ENCODE results near the gene JAGN1. TPM values are rescaled to one million over a fixed set of nuclear protein-coding genes. Genes with fewer than 3 reads are reported as not detected.
"Not testable (repeated sequence)": the region's sequence is repeated elsewhere in the genome, so short reads cannot be mapped to it uniquely, and the experiment has no call there.

JAGN1 gene
- total RNA-seq, 1 experiment from 2014 or later = 49.7 TPM

GRCh38 chr3:9846231-9846630 is 44.2 kb upstream of the JAGN1 start:
- ChIA-PET POLR2A (interaction anchor here (0.6 to 3.3 kb wide), 5 partner anchors 35 to 109 kb away, joined by 3 to 14 read pairs (median 4); partner anchors contain the start of gene CRELD1), CTCF (interaction anchor here (0.6 to 2.9 kb wide), 6 partner anchors 38 to 118 kb away, joined by 3 to 21 read pairs (median 3); partner anchors contain the start of gene CRELD1)
- Mint-ChIP-seq H3K27ac (ENCODE audit: low read depth, unreplicated experiment) (no peak overlapping the region), H3K9me3 (ENCODE audit: unreplicated experiment) (no peaks in the 10 kb centered on the region), H3K27me3 (ENCODE audit: insufficient read depth, unreplicated experiment) (no peaks in the 10 kb centered on the region), H3K4me1 (ENCODE audit: insufficient read depth, unreplicated experiment) (peaks cover 22% of the 10 kb centered on the region), H3K4me3 (ENCODE audit: unreplicated experiment) (no peak overlapping the region), H3K36me3 (ENCODE audit: insufficient read depth, unreplicated experiment) (peaks cover 19% of the 10 kb centered on the region)
- no TSS peak for BruUV-seq (replicated peaks)
- no peak for TF ChIP-seq CTCF (IDR thresholded peaks at IDR 0.05; ENCODE audit: unreplicated experiment)
- intact Hi-C loops (cut with micrococcal nuclease) = loop anchor here (10.0 kb wide), 1 partner anchor 439 kb away; no protein-coding TSS in a partner anchor
- no peak for DNase-seq (ENCODE audit: unreplicated experiment)

GRCh38 chr3:9846931-9847488 is 43.4 kb upstream of the JAGN1 start:
- H3K4me1 Mint-ChIP-seq (ENCODE audit: insufficient read depth, unreplicated experiment) = peaks cover 29% of the 10 kb centered on the region
- no peak overlapping the region for H3K4me3 Mint-ChIP-seq (ENCODE audit: unreplicated experiment)
- H3K27ac Mint-ChIP-seq (ENCODE audit: low read depth, unreplicated experiment) = no peak overlapping the region
- peaks cover 11% of the 10 kb centered on the region for H3K36me3 Mint-ChIP-seq (ENCODE audit: insufficient read depth, unreplicated experiment)
- BruUV-seq (replicated peaks) = no TSS peak
- CTCF ChIA-PET = interaction anchor here (0.6 to 2.9 kb wide), 6 partner anchors 37 to 117 kb away, joined by 3 to 21 read pairs (median 3); partner anchors contain the start of gene CRELD1
- H3K9me3 Mint-ChIP-seq (ENCODE audit: unreplicated experiment) = no peaks in the 10 kb centered on the region
- no peak for TF ChIP-seq CTCF (IDR thresholded peaks at IDR 0.05; ENCODE audit: unreplicated experiment)
- POLR2A ChIA-PET = interaction anchor here (0.6 to 1.2 kb wide), 3 partner anchors 34 to 108 kb away, joined by 3 to 5 read pairs (median 4); no protein-coding TSS in a partner anchor
- no peak for DNase-seq (ENCODE audit: unreplicated experiment)
- intact Hi-C loops (cut with micrococcal nuclease) = loop anchor here (10.0 kb wide), 1 partner anchor 438 kb away; no protein-coding TSS in a partner anchor
- no peaks in the 10 kb centered on the region for H3K27me3 Mint-ChIP-seq (ENCODE audit: insufficient read depth, unreplicated experiment)

- not testable (repeated sequence) for H3K27ac Mint-ChIP-seq (ENCODE audit: low read depth, unreplicated experiment); H3K4me3 Mint-ChIP-seq (ENCODE audit: unreplicated experiment); H3K27me3 Mint-ChIP-seq (ENCODE audit: insufficient read depth, unreplicated experiment); BruUV-seq (replicated peaks); H3K36me3 Mint-ChIP-seq (ENCODE audit: insufficient read depth, unreplicated experiment); DNase-seq (ENCODE audit: unreplicated experiment); H3K9me3 Mint-ChIP-seq (ENCODE audit: unreplicated experiment)
- H3K4me1 Mint-ChIP-seq (ENCODE audit: insufficient read depth, unreplicated experiment) = peaks cover 31% of the 10 kb centered on the region
- intact Hi-C loops (cut with micrococcal nuclease) = loop anchor here (1.0 to 10.0 kb wide), 3 partner anchors 49 to 437 kb away; partner anchors contain the start of gene IL17RC
- ChIA-PET CTCF (interaction anchor here (0.6 to 4.5 kb wide), 8 partner anchors 44 to 366 kb away, joined by 3 to 31 read pairs (median 6); partner anchors contain the start of gene IL17RE), POLR2A (interaction anchor here (1.3 to 2.1 kb wide), 6 partner anchors 36 to 99 kb away, joined by 3 to 12 read pairs (median 7); partner anchors contain the start of gene CRELD1)
Measured at GRCh38 chr3:9847870-9848269, 42.5 kb upstream of the JAGN1 start.

GRCh38 chr3:9848860-9849259 is 41.5 kb upstream of the JAGN1 start:
- H3K36me3 Mint-ChIP-seq (ENCODE audit: insufficient read depth, unreplicated experiment); H3K4me3 Mint-ChIP-seq (ENCODE audit: unreplicated experiment); BruUV-seq (replicated peaks); H3K9me3 Mint-ChIP-seq (ENCODE audit: unreplicated experiment); H3K27me3 Mint-ChIP-seq (ENCODE audit: insufficient read depth, unreplicated experiment): not testable (repeated sequence)
- Mint-ChIP-seq H3K27ac (ENCODE audit: low read depth, unreplicated experiment) (peak overlapping the region; percentile 33), H3K4me1 (ENCODE audit: insufficient read depth, unreplicated experiment) (peaks cover 35% of the 10 kb centered on the region)
- ChIA-PET POLR2A (interaction anchor here (1.0 to 2.1 kb wide), 10 partner anchors 17 to 98 kb away, joined by 3 to 12 read pairs (median 6); partner anchors contain the start of genes CRELD1 and IL17RE), CTCF (interaction anchor here (0.6 to 4.5 kb wide), 16 partner anchors 16 to 178 kb away, joined by 3 to 31 read pairs (median 5); partner anchors contain the start of gene IL17RE)
- TF ChIP-seq CTCF (IDR thresholded peaks at IDR 0.05; ENCODE audit: unreplicated experiment) = peak; percentile 49
- intact Hi-C loops (cut with micrococcal nuclease) = loop anchor here (1.0 to 10.0 kb wide), 5 partner anchors 48 to 436 kb away; partner anchors contain the start of genes CRELD1 and IL17RC
- peak; percentile 49 for DNase-seq (ENCODE audit: unreplicated experiment)

GRCh38 chr3:9851383-9851782 is 39.0 kb upstream of the JAGN1 start:
- CTCF ChIA-PET = interaction anchor here (0.6 to 4.5 kb wide), 7 partner anchors 13 to 95 kb away, joined by 4 to 31 read pairs (median 5); partner anchors contain the start of gene IL17RC

GRCh38 chr3:9851926-9852325 is 38.5 kb upstream of the JAGN1 start:
- intact Hi-C loops (cut with micrococcal nuclease); H3K36me3 Mint-ChIP-seq (ENCODE audit: insufficient read depth, unreplicated experiment); H3K27me3 Mint-ChIP-seq (ENCODE audit: insufficient read depth, unreplicated experiment); BruUV-seq (replicated peaks); H3K4me3 Mint-ChIP-seq (ENCODE audit: unreplicated experiment); H3K9me3 Mint-ChIP-seq (ENCODE audit: unreplicated experiment): not testable (repeated sequence)
- Mint-ChIP-seq H3K27ac (ENCODE audit: low read depth, unreplicated experiment) (peak overlapping the region; percentile 49), H3K4me1 (ENCODE audit: insufficient read depth, unreplicated experiment) (peaks cover 35% of the 10 kb centered on the region)
- POLR2A ChIA-PET = interaction anchor here (0.6 to 3.6 kb wide), 14 partner anchors 8 to 398 kb away, joined by 3 to 22 read pairs (median 6); partner anchors contain the start of genes CRELD1, IL17RC, IL17RE and RPUSD3
- CTCF ChIA-PET = interaction anchor here (0.6 to 4.5 kb wide), 6 partner anchors 13 to 94 kb away, joined by 4 to 31 read pairs (median 5); partner anchors contain the start of gene IL17RC
- DNase-seq (ENCODE audit: unreplicated experiment) = peak; percentile 46

More at GRCh38 chr3:9851383-9851782, 39.0 kb upstream of the JAGN1 start:
- H3K9me3 Mint-ChIP-seq (ENCODE audit: unreplicated experiment); H3K27me3 Mint-ChIP-seq (ENCODE audit: insufficient read depth, unreplicated experiment); intact Hi-C loops (cut with micrococcal nuclease); DNase-seq (ENCODE audit: unreplicated experiment); BruUV-seq (replicated peaks); H3K4me3 Mint-ChIP-seq (ENCODE audit: unreplicated experiment); H3K36me3 Mint-ChIP-seq (ENCODE audit: insufficient read depth, unreplicated experiment): not testable (repeated sequence)
- peaks cover 35% of the 10 kb centered on the region for H3K4me1 Mint-ChIP-seq (ENCODE audit: insufficient read depth, unreplicated experiment)
- H3K27ac Mint-ChIP-seq (ENCODE audit: low read depth, unreplicated experiment) = peak overlapping the region; percentile 49
- POLR2A ChIA-PET = interaction anchor here (0.6 to 3.6 kb wide), 15 partner anchors 13 to 398 kb away, joined by 3 to 22 read pairs (median 6); partner anchors contain the start of genes CRELD1, IL17RC and IL17RE
